ENCODE data around the gene STARD3. TPM values are rescaled to one million over a fixed set of nuclear protein-coding genes. Genes with fewer than 3 reads are reported as not detected.

Gene STARD3
- total RNA-seq, 1 experiment from 2014 or later, result 75.3 TPM

DNA sequence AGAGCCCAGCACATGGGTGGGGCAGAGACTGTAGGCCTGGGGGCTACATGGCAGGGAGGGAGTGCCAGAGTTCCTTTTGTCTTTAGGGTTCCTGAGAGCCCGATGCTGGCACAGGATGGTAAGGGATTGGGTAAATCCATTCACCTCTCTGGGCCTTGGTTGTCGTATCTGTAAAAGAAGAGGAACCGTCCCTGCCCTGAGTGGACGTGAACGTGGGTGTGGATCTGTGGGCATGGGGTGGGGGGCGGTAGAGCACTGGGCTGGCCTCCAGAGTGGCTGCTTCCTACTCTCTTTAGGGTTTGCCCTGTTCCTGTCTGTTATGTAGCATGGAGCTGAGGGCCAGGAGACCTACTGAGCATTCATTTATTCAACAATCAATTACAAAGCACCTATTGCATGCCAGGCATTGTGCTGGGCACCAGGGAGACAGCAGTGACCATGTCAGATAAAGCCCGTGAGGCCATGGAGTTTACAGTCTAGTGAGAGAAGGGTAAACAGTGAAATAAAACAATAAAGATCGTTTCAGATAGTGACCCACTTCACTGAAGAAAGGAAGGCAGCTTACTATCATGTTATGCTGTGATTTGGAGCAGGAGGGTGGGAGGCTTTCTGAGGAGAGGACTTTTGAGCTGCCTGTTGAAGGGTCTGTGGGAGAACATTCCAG lies 15.1 kb downstream of the STARD3 start:
- Mint-ChIP-seq H3K4me1 (peaks cover 44% of the 10 kb centered on the region), H3K27me3 (ENCODE audit: low read depth) (no peaks in the 10 kb centered on the region; the same call in 1 of the 2 replicates), H3K4me3 (no peak overlapping the region), H3K36me3 (no peaks in the 10 kb centered on the region; the same call in 1 of the 2 replicates), H3K27ac (peak overlapping the region; percentile 75), H3K9me3 (no peaks in the 10 kb centered on the region)
- ChIA-PET POLR2A (interaction anchor here (0.6 to 1.1 kb wide), 4 partner anchors 12 to 47 kb away, joined by 3 to 4 read pairs (median 4); partner anchors contain the start of gene ERBB2), CTCF (interaction anchor here (0.5 to 18.1 kb wide), 15 partner anchors 8 to 150 kb away, joined by 3 to 851 read pairs (median 14); partner anchors contain the start of genes MIEN1, PNMT, PPP1R1B and STARD3)
- DNase-seq (ENCODE audit: low spot score) (no peak), ATAC-seq (no peak)
- TF ChIP-seq, protein P1, sequence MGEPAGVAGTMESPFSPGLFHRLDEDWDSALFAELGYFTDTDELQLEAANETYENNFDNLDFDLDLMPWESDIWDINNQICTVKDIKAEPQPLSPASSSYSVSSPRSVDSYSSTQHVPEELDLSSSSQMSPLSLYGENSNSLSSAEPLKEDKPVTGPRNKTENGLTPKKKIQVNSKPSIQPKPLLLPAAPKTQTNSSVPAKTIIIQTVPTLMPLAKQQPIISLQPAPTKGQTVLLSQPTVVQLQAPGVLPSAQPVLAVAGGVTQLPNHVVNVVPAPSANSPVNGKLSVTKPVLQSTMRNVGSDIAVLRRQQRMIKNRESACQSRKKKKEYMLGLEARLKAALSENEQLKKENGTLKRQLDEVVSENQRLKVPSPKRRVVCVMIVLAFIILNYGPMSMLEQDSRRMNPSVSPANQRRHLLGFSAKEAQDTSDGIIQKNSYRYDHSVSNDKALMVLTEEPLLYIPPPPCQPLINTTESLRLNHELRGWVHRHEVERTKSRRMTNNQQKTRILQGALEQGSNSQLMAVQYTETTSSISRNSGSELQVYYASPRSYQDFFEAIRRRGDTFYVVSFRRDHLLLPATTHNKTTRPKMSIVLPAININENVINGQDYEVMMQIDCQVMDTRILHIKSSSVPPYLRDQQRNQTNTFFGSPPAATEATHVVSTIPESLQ (CRISPR knock-in tag; IDR thresholded peaks at IDR 0.05), result no peak
- TF ChIP-seq ELF4 (CRISPR knock-in tag; IDR thresholded peaks at IDR 0.05; ENCODE audit: low read depth), result no peak
- TF ChIP-seq, protein P2, sequence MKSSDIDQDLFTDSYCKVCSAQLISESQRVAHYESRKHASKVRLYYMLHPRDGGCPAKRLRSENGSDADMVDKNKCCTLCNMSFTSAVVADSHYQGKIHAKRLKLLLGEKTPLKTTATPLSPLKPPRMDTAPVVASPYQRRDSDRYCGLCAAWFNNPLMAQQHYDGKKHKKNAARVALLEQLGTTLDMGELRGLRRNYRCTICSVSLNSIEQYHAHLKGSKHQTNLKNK (CRISPR knock-in tag; IDR thresholded peaks at IDR 0.05), result no peak
- TF ChIP-seq, protein P3, sequence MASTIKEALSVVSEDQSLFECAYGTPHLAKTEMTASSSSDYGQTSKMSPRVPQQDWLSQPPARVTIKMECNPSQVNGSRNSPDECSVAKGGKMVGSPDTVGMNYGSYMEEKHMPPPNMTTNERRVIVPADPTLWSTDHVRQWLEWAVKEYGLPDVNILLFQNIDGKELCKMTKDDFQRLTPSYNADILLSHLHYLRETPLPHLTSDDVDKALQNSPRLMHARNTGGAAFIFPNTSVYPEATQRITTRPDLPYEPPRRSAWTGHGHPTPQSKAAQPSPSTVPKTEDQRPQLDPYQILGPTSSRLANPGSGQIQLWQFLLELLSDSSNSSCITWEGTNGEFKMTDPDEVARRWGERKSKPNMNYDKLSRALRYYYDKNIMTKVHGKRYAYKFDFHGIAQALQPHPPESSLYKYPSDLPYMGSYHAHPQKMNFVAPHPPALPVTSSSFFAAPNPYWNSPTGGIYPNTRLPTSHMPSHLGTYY (CRISPR knock-in tag; IDR thresholded peaks at IDR 0.05), result no peak
- no peak for TF ChIP-seq TEAD1 (CRISPR knock-in tag; IDR thresholded peaks at IDR 0.05)
- no peak for TF ChIP-seq IRF2 (CRISPR knock-in tag; IDR thresholded peaks at IDR 0.05; ENCODE audit: borderline replicate concordance, low read depth)
- no peak for TF ChIP-seq JAZF1 (CRISPR knock-in tag; IDR thresholded peaks at IDR 0.05)
- TF ChIP-seq NFYB (CRISPR knock-in tag; conservative IDR thresholded peaks at IDR 0.05; ENCODE audit: low read depth), result no peak

DNA sequence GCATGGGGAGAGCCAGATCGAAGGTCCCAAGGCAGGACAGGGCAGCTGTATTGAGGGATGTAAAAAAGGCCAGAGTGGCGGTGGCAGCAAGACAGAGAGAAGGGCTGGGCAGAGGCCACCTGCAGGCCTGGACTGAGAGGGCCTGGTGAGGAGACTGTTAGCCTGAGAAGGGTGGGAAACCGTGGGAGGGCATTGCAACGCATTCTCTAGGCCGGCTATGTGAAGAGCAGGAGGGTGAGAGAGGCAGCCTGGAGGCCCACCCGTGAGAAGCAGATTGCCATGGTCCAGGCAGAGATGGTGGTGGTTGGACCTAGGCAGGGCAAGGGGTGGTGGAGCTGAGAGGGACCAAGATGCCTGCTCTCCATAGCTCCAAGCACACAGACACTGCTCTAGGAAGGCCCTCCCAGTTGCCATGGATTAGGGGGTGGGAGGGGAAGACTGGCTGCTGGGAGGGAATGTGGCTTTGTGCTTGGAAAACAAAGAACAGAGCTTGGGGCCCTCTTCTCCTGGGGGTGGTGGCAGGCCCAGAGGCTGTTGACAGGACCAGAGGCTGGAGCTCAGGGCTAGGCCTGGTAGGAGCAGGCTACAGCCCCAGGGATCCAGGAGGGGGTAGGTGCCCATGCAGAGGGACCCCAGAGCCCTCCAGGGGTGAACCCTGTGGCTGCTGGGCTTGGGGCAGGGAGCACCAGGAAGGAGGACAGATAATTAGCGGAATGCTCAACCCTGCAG lies 15.8 kb downstream of the STARD3 start:
- DNase-seq (ENCODE audit: low spot score) (peak; percentile 38), ATAC-seq (peak; percentile 82)
- POLR2A ChIA-PET, result interaction anchor here (0.5 to 1.1 kb wide), 5 partner anchors 11 to 331 kb away, joined by 3 to 4 read pairs (median 3); partner anchors contain the start of gene ERBB2
- TF ChIP-seq ZNF121 (CRISPR knock-in tag; IDR thresholded peaks at IDR 0.05), result peak; percentile 41; the same call in 1 of the 2 replicates
- TF ChIP-seq, protein P2 (CRISPR knock-in tag; IDR thresholded peaks at IDR 0.05), result no peak
- TF ChIP-seq, protein P3 (CRISPR knock-in tag; IDR thresholded peaks at IDR 0.05), result 0 out of 2 replicates have a peak, but pooled peaks have one; percentile 56
- TF ChIP-seq, protein P4, sequence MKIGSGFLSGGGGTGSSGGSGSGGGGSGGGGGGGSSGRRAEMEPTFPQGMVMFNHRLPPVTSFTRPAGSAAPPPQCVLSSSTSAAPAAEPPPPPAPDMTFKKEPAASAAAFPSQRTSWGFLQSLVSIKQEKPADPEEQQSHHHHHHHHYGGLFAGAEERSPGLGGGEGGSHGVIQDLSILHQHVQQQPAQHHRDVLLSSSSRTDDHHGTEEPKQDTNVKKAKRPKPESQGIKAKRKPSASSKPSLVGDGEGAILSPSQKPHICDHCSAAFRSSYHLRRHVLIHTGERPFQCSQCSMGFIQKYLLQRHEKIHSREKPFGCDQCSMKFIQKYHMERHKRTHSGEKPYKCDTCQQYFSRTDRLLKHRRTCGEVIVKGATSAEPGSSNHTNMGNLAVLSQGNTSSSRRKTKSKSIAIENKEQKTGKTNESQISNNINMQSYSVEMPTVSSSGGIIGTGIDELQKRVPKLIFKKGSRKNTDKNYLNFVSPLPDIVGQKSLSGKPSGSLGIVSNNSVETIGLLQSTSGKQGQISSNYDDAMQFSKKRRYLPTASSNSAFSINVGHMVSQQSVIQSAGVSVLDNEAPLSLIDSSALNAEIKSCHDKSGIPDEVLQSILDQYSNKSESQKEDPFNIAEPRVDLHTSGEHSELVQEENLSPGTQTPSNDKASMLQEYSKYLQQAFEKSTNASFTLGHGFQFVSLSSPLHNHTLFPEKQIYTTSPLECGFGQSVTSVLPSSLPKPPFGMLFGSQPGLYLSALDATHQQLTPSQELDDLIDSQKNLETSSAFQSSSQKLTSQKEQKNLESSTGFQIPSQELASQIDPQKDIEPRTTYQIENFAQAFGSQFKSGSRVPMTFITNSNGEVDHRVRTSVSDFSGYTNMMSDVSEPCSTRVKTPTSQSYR (CRISPR knock-in tag; IDR thresholded peaks at IDR 0.05), result 0 out of 2 replicates have a peak, but pooled peaks have one; percentile 14
- peak overlapping the region; percentile 75 for H3K27ac Mint-ChIP-seq
- CTCF ChIA-PET, result interaction anchor here (0.6 to 18.1 kb wide), 19 partner anchors 9 to 105 kb away, joined by 3 to 851 read pairs (median 13); partner anchors contain the start of genes ERBB2, MIEN1, PNMT and PPP1R1B
- no peak overlapping the region for H3K4me3 Mint-ChIP-seq
- H3K4me1 Mint-ChIP-seq, result peaks cover 46% of the 10 kb centered on the region
- H3K27me3 Mint-ChIP-seq (ENCODE audit: low read depth), result no peaks in the 10 kb centered on the region; the same call in 1 of the 2 replicates
- peaks cover 1% of the 10 kb centered on the region for H3K36me3 Mint-ChIP-seq
- no peaks in the 10 kb centered on the region for H3K9me3 Mint-ChIP-seq
